ENCODE data around the gene TTLL13. TPM values are rescaled to one million over a fixed set of nuclear protein-coding genes. Genes with fewer than 3 reads are reported as not detected.

TTLL13 gene
- total and polyA plus RNA-seq, 2 of the 8 experiments (the other 6 are each of a cell fraction or from before 2014, with no cell fraction given), result 0.03 TPM; not detected in 1

GRCh38 chr15:90230610-90231009 is 18.7 kb upstream of the TTLL13 start (continued):
- TF ChIP-seq KDM4A (IDR thresholded peaks at IDR 0.05; ENCODE audit: low read depth, low read length, severe bottlenecking) (no peak), SAP30 (IDR thresholded peaks at IDR 0.05; ENCODE audit: insufficient read depth, insufficient replicate concordance, low read length) (no peak), CREB1 (IDR thresholded peaks at IDR 0.05) (no peak), CTCF (IDR thresholded peaks at IDR 0.05; ENCODE audit: control extremely low read depth in 1 of 3, insufficient read depth in 1 of 3, low read depth in 1 of 3, low read length in 3 of 3) (no peak), KDM1A (IDR thresholded peaks at IDR 0.05; ENCODE audit: borderline replicate concordance, low read length) (no peak)
